Suprapubic skin (tissue), 4 donors: ENCODE results near the gene EFHD1.

Source experiments
- EP300 ChIP-seq: sonication (generic); formaldehyde crosslinking; IDR thresholded peaks from one replicate; pipeline ENCODE4 v1.6.1; 2017; ENCODE audit warnings: antibody characterized with exemption
- POLR2A ChIP-seq, 2 donors: fragments of 450-650 bp; IDR thresholded peaks; one replicate each; pipeline ENCODE4 v1.6.1; 2017; ENCODE audit warnings: antibody characterized with exemption in 2 of 2, mild to moderate bottlenecking in 2 of 2, moderate library complexity in 2 of 2
- POLR2AphosphoS5 ChIP-seq, 3 donors: sonication (generic); formaldehyde crosslinking; IDR thresholded peaks; one replicate each; pipeline ENCODE4 v1.6.1; 2017; ENCODE audit warnings: antibody characterized with exemption in 3 of 3

GRCh38 chr2:232700154-232700553 is 66.8 kb downstream of the EFHD1 start:
- no peak for TF ChIP-seq EP300
- no peak for TF ChIP-seq POLR2A (IDR thresholded peaks at IDR 0.05)
- no peak for TF ChIP-seq POLR2AphosphoS5 (IDR thresholded peaks at IDR 0.05)
